Right cardiac atrium (tissue), 5 donors: Measurements from ENCODE around the gene NINJ1. TPM values are rescaled to one million over a fixed set of nuclear protein-coding genes. Genes with fewer than 3 reads are reported as not detected.

Experiments
- ATAC-seq, 2 donors: fragments of 200-7000 bp; cut with Tn5 transposase; one replicate each; pipeline versions ENCODE4 v1.8.0 to v1.9.1; 2020; ENCODE audit warnings: moderate library complexity in 2 of 2, mild to moderate bottlenecking in 1 of 2
- DNase-seq, 3 donors: peaks; one replicate each; pipeline ENCODE4 v3.0.0-alpha.2; 2020
- H3K27ac ChIP-seq: one replicate; pipeline ENCODE4 v1.5.1; 2013; ENCODE audit warnings: mild to moderate bottlenecking, low read length, control low read depth, moderate library complexity
- H3K27me3 ChIP-seq: one replicate; pipeline ENCODE4 v1.6.1; 2013; ENCODE audit not compliant: control insufficient read depth, insufficient read depth
- H3K4me1 ChIP-seq: one replicate; pipeline ENCODE4 v1.6.1; 2013; ENCODE audit warnings: low read length; ENCODE audit not compliant: control insufficient read depth, insufficient read depth
- H3K4me3 ChIP-seq: one replicate; pipeline ENCODE4 v1.5.1; 2013; ENCODE audit warnings: low read length, control low read depth
- H3K9me3 ChIP-seq: one replicate; pipeline ENCODE4 v1.6.1; 2013; ENCODE audit warnings: low read length; ENCODE audit not compliant: control insufficient read depth
- WGBS: extraction: QIAGEN DNeasy Blood & Tissue Kit; methylation state at CpG from one replicate; pipeline ENCODE4 v1.1.7; 2013; 5-methylcytosine and 5-hydroxymethylcytosine counted together
- intact Hi-C, 4 donors: fragments of 100-400 bp; cut with DNase I; formaldehyde crosslinking; loops; one replicate each; pipeline versions ENCODE4 v1.11.0 to v1.14.0; 2022 to 2023
- polyA plus RNA-seq: library from polyadenylated mRNA; stranded (reverse); fragments of 200-250 nt; gene quantifications from one replicate; pipeline ENCODE4 v1.2.3, GENCODE V29; 2013
- total RNA-seq, 4 donors: library from RNA; stranded (reverse); fragmentation: NEBNext Ultra II Directional; extraction: Animal tissue kit (Norgen Biotek cat#: 25700); gene quantifications; one replicate each; pipeline ENCODE4 v1.2.1, GENCODE V29; 2021
- donor health status: healthy with polysubstance abuse.
- donor health status: DM: no; HTN: yes; CAD: no.
- donor health status: DM: no; HTN: no; CAD: no.
- donor health status: DM: no; HTN: yes; CAD: no; lungs with severe emphysema.
- donor health status: DM: yes; HTN: yes; CAD: no.

Gene NINJ1
- total and polyA plus RNA-seq, 5 donors: 42.9 to 96.2 (median 62.8) TPM

- H3K4me3 ChIP-seq: no peak overlapping the region
- H3K27me3 ChIP-seq: no peaks in the 10 kb centered on the region
- intact Hi-C loops: loop anchor here in 1 of 4 donors (10.0 kb wide), 1 partner anchor 357 kb away; the partner anchor contains the start of genes FAM120A and FAM120AOS
- ATAC-seq (no peak), DNase-seq (peak in 1 of 3 donors; percentile 56)
- peaks cover 8% of the 10 kb centered on the region for H3K4me1 ChIP-seq
- peak overlapping the region; percentile 6 for H3K27ac ChIP-seq
- no peaks in the 10 kb centered on the region for H3K9me3 ChIP-seq
- 74% methylated on average over 11 of the region's 11 CpGs for WGBS
Observed at GRCh38 chr9:93097511-93098201, 36.4 kb downstream of the NINJ1 start.

DNA sequence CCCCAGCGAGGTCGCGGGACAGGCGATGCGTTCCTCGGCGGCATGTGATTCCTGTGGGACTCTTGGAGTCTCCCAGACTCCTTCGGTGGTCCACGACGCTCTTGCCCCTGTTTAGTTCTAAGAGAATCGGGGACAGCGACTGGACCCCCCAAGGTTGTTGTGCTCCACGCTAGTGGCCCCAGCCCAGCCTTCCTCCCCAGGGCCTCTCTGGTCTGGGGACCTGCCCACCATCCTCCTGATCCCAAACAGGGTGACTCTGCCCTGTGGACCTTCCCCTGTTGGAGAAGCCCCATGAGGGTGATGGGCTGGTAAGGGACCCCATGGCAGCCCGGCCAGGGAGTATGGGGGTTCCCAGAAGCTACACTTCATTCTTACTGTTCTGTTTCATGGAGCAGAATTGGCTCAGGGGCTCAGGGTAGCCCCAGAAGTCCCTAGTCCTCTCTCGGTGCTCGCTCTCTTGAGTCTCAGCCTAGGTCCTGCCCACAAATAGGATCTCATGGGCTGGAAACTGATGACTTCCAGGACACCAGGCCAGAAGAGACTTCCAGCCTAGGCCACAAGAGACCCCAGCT lies 37.2 kb downstream of the NINJ1 start:
- peak overlapping the region; percentile 84 for H3K27ac ChIP-seq
- H3K4me3 ChIP-seq: peak overlapping the region; percentile 69
- H3K27me3 ChIP-seq: no peaks in the 10 kb centered on the region
- ATAC-seq (no peak), DNase-seq (peak in 1 of 3 donors; percentile 60)
- intact Hi-C loops: loop anchor here in 1 of 4 donors (10.0 kb wide), 1 partner anchor 358 kb away; the partner anchor contains the start of genes FAM120A and FAM120AOS
- peaks cover 8% of the 10 kb centered on the region for H3K4me1 ChIP-seq
- no peaks in the 10 kb centered on the region for H3K9me3 ChIP-seq
- WGBS: 17% methylated on average over 16 of the region's 16 CpGs

GRCh38 chr9:93096131-93096802 lies 37.8 kb downstream of the NINJ1 start, which contains the start of gene CARD19:
TSS of gene CARD19 (plus strand) at chr9:93096217. CDS start at chr9:93096346, 129 bp downstream.
- H3K4me1 ChIP-seq: peaks cover 8% of the 10 kb centered on the region
- WGBS: under 1% methylated on average over 65 of the region's 65 CpGs
- H3K4me3 ChIP-seq: peak within 1 kb of the TSS; percentile 69
- H3K27me3 ChIP-seq: no peaks in the 10 kb centered on the region
- no peaks in the 10 kb centered on the region for H3K9me3 ChIP-seq
- intact Hi-C loops: loop anchor here in 1 of 4 donors (10.0 kb wide), 1 partner anchor 359 kb away; the partner anchor contains the start of genes FAM120A and FAM120AOS
- DNase-seq (peak in 1 of 3 donors; percentile 72), ATAC-seq (peak; percentile 1 to 3)
- H3K27ac ChIP-seq: peak within 1 kb of the TSS; percentile 85

- Histone ChIP-seq H3K27ac (peak overlapping the region; percentile 85), H3K9me3 (no peaks in the 10 kb centered on the region), H3K4me1 (peaks cover 8% of the 10 kb centered on the region), H3K27me3 (no peaks in the 10 kb centered on the region), H3K4me3 (peak overlapping the region; percentile 23)
- DNase-seq (peak; percentile 100), ATAC-seq (peak; percentile 89 to 90)
- 4% methylated on average over 90 of the region's 95 CpGs for WGBS
- intact Hi-C loops: loop anchor here in 1 of 4 donors (10.0 kb wide), 1 partner anchor 359 kb away; the partner anchor contains the start of genes FAM120A and FAM120AOS
Observed at GRCh38 chr9:93095205-93096130, 38.6 kb downstream of the NINJ1 start.

GRCh38 chr9:93094658-93095204 lies 39.3 kb downstream of the NINJ1 start:
- peak overlapping the region; percentile 85 for H3K27ac ChIP-seq
- peak overlapping the region; percentile 23 for H3K4me3 ChIP-seq
- ATAC-seq: no peak
- peaks cover 8% of the 10 kb centered on the region for H3K4me1 ChIP-seq
- H3K27me3 ChIP-seq: no peaks in the 10 kb centered on the region
- intact Hi-C loops: loop anchor here in 1 of 4 donors (10.0 kb wide), 1 partner anchor 360 kb away; the partner anchor contains the start of genes FAM120A and FAM120AOS
- no peaks in the 10 kb centered on the region for H3K9me3 ChIP-seq
- DNase-seq: peak; percentile 66 to 89 (median 84)
- 36% methylated on average over 11 of the region's 11 CpGs for WGBS

DNA sequence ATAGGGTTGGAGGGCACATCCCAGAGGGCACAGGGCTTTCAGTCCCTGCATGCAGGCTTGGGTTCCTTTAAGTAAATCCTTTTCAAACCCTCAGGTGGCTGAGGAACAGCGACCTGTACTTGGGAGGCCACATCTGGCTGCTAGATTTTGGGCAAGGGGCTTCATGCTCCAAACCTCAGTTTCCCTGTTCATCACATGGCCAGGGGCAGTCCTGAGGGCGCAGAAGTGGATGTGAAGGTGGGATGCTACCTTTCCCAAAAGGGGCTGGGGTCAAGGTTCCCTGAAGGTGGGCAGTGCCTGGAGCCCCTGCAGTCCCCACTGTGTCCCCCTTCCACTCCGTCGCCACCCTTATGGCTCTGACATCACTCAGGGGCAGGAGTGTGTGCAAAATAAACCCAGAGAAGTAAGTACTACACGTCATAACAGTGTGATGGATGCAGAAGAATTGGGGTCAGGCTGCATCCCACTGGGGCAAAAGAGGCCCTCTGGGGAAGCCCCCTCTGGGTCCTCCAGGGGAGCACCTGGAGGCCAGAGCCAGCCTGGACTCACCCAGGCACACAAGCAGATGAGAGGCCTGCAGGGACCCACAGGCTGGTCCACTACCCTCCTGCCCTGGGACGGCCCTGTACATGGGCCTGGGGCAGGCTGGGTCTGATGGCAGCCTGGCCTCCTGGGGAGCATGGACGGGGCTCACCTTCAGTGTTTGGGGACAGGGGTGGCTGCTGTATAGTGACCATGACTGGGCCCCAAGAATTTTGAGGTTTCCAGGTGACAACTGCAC lies 40.0 kb downstream of the NINJ1 start:
- Histone ChIP-seq H3K27me3 (no peaks in the 10 kb centered on the region), H3K4me3 (no peak overlapping the region), H3K9me3 (no peaks in the 10 kb centered on the region), H3K27ac (peak overlapping the region; percentile 85), H3K4me1 (peaks cover 5% of the 10 kb centered on the region)
- WGBS: 61% methylated on average over 7 of the region's 7 CpGs
- DNase-seq (no peak), ATAC-seq (no peak)
- intact Hi-C loops: loop anchor here in 1 of 4 donors (10.0 kb wide), 1 partner anchor 361 kb away; the partner anchor contains the start of genes FAM120A and FAM120AOS

DNA sequence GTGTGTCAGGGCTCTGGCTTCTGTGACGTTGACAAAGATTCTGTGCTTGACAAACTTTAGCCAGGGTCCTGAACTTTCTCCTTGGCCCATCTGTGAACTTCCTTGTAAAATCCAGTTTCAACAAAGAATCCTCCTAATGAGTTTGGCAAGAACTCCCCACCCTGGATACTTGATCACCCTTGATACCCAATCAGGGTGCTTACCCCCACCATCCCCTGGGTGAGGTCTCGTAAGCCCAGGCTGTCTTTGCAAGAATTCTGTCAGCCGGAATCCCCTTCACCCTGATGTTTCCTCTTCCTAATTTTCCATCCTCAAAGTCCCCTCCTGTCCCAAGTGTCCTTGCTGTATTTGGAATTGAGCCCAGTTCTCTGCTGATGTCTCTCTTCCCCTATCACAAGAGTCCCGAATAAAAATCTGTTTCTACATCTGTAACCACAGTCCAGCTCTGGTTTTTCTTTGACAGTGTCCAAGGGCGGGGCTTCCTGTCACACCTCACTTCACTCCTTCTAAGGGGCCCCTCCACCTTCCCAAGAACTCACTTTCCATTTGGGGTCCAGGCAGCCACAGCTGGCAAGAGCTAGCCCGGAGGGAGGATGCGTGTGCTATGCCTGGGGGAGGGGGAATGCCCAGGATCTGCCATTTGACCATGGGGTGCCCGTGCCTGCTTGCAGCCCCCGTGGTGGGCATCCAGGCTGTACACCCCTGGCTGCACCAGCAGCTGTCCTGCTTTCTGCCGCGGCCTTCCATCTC lies 40.7 kb downstream of the NINJ1 start:
- 25% methylated on average over 11 of the region's 11 CpGs for WGBS
- DNase-seq: peak in 1 of 3 donors; percentile 53
- Histone ChIP-seq H3K4me1 (peaks cover 5% of the 10 kb centered on the region), H3K9me3 (no peaks in the 10 kb centered on the region), H3K27me3 (no peaks in the 10 kb centered on the region), H3K4me3 (no peak overlapping the region), H3K27ac (peak overlapping the region; percentile 52)
- ATAC-seq: no peak
- intact Hi-C loops: loop anchor here in 1 of 4 donors (10.0 kb wide), 1 partner anchor 361 kb away; the partner anchor contains the start of genes FAM120A and FAM120AOS

- Histone ChIP-seq H3K27me3 (no peaks in the 10 kb centered on the region), H3K9me3 (no peaks in the 10 kb centered on the region), H3K4me3 (no peak overlapping the region), H3K4me1 (no peaks in the 10 kb centered on the region), H3K27ac (no peak overlapping the region)
- WGBS: 85% methylated on average over 7 of the region's 7 CpGs
- no peak for ATAC-seq
- intact Hi-C loops: loop anchor here in 1 of 4 donors (10.0 kb wide), 1 partner anchor 362 kb away; the partner anchor contains the start of genes FAM120A and FAM120AOS
- no peak for DNase-seq
Observed at GRCh38 chr9:93092251-93092991, 41.6 kb downstream of the NINJ1 start.
